ENCODE results near the gene CARS2.
"Not testable (repeated sequence)": the region's sequence is repeated elsewhere in the genome, so short reads cannot be mapped to it uniquely, and the experiment has no call there.

DNA sequence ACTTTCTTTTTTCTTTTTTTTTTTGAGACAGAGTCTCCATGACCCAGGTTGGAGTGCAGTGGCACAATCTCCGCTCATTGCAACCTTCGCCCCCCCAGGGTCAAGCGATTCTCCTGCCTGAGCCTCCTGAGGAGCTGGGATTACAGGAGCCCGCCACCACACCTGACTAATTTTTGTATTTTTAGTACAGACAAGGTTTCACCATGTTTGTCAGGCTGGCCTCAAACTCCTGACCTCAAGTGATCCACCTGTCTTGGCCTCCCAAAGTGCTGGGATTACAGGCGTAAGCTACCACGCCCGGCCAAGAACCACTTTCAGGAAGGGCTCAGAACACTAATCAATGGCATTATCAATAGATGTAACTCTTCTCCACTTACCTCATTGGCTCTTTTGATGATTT, 4.9 kb downstream of the CARS2 start:
- TF ChIP-seq, protein P1, sequence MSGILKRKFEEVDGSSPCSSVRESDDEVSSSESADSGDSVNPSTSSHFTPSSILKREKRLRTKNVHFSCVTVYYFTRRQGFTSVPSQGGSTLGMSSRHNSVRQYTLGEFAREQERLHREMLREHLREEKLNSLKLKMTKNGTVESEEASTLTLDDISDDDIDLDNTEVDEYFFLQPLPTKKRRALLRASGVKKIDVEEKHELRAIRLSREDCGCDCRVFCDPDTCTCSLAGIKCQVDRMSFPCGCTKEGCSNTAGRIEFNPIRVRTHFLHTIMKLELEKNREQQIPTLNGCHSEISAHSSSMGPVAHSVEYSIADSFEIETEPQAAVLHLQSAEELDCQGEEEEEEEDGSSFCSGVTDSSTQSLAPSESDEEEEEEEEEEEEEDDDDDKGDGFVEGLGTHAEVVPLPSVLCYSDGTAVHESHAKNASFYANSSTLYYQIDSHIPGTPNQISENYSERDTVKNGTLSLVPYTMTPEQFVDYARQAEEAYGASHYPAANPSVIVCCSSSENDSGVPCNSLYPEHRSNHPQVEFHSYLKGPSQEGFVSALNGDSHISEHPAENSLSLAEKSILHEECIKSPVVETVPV (CRISPR knock-in tag; IDR thresholded peaks at IDR 0.05): not testable (repeated sequence)
- TF ChIP-seq CREB5 (CRISPR knock-in tag; IDR thresholded peaks at IDR 0.05; ENCODE audit: low read depth); TOX (CRISPR knock-in tag; IDR thresholded peaks at IDR 0.05; ENCODE audit: borderline replicate concordance); ZNF565 (CRISPR knock-in tag; conservative IDR thresholded peaks at IDR 0.05; ENCODE audit: low read depth); CSDC2 (CRISPR knock-in tag; IDR thresholded peaks at IDR 0.05): not testable (repeated sequence)
